NCI-H748 (cell line): ENCODE data around the gene CPED1.
"Not testable (repeated sequence)": the region's sequence is repeated elsewhere in the genome, so short reads cannot be mapped to it uniquely, and the experiment has no call there.

Source experiments
- DNase-seq: peaks from one replicate; lab custom pipeline; 2025; ENCODE audit not compliant: unreplicated experiment; lab: John Stamatoyannopoulos, UW

The CPED1 gene

GRCh38 chr7:120994512-120995410, 6.2 kb downstream of the CPED1 start:
- DNase-seq: no peak

GRCh38 chr7:120995654-120996053, 7.1 kb downstream of the CPED1 start:
- no peak for DNase-seq

DNA sequence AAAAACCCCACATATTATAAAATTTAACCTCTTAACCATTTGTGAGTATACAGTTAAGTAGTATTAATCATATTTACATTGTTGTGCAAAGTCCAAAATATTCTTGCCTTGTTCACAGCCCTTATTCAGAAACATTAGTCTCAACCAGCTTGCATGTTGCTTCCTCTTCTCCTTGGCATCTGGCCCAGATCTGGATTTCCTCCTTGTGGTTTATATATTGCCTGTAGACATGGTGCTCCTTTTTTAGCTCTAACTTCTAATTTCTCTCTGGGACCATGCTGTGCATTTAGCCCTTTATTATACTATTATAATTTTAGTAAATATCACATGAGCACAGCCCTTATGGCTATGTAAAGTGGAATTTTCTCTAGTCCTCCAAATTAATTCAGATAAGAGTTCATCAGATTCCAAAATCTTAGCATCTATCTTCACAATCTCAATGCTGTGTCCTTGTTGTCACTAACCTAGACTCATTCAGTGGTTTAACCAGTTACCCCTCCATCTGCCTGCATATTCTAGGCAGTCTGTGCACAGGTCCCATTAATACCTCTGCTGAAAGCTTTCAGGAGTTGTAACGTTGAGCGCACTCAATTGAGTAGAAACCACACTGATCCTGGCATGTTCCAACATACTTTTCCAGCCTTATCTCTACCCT, 7.9 kb downstream of the CPED1 start:
- no peak for DNase-seq

DNA sequence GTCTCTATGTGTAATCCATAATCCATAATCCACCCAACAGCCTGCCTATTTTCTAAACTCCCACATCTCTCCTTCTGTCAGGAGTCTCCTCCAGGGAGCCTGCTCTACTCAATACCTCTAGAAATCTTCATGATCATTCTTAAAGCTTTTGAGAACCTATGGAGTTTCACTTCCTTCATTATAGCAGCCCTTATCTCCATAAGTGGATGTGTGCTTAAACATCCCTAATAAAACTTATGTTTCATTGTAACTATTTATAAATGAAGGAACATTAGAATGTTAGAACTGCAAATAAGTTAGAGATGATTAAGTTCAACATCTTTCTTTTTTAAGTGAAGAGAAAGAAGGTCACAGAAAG, 8.5 kb downstream of the CPED1 start:
- no peak for DNase-seq

DNA sequence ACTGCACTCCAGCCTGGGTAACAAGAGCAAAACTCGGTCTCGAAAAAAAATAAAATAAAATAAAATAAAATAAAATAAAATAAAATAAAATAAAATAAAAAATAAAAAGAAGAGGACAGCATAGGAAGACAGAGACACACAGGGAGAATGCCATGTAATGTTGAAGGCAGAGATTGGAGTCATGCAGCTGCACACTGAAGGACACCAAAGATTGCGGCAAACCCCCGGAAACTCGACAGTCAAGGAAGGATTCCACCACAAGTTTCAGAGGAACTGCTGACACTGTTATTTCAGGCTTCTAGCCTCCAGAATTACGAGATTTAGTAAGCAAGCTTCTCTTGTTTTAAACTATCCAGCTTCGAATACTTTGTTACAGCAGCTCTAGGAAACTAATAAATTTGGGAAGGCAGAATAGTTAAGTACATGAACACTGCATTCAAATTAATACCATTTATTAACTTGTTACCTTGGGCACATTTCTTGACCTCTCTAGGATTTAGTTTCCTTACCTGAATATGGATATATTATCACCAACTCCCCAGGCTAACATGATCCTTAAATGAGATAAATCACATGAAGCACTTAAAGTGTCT, 9.5 kb downstream of the CPED1 start:
- DNase-seq: no peak

GRCh38 chr7:120998520-120998919, 10.0 kb downstream of the CPED1 start:
- no peak for DNase-seq

GRCh38 chr7:120998996-120999565, 10.6 kb downstream of the CPED1 start:
- DNase-seq: no peak

DNA sequence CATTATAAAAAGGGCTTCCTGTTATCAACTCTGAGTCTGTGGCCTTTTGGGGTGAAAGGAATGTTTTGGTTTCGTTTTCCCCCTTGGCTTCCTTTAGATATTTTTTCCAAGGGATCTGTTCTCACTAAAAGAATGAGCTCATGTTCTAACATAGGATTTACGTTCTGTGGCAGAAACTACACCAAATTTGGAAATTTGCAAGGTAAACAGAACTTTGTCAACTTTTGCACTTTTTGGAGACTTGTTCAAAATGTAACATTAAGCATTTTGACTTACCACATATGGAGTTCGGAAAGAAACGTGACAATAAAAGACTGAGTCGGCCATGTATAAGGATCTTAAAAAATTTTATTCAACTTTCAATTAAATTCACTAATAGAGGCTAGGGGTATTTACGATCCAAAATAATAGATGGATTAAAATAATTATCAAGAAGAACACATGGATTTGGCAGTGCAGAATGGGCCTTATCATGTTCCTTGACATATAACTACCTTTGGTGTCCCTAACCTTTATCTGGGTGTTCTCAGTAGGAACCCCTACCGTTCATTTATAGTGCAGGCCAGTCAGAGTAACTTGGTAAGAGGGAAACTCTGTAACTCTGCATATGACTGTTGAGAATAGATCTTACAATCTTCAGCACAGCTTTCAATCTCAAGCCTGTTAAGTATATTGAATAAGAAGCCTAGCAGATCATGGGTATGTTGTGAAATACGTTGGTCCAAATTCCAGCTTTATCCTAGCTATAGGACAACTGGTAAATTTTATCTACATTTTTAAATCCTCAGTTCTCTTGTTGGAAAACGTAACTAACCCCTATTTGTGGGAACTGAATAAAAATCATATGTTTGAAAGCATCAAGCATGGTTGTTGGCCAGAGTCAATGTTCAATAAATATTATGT, 11.8 kb downstream of the CPED1 start:
- DNase-seq: no peak

DNA sequence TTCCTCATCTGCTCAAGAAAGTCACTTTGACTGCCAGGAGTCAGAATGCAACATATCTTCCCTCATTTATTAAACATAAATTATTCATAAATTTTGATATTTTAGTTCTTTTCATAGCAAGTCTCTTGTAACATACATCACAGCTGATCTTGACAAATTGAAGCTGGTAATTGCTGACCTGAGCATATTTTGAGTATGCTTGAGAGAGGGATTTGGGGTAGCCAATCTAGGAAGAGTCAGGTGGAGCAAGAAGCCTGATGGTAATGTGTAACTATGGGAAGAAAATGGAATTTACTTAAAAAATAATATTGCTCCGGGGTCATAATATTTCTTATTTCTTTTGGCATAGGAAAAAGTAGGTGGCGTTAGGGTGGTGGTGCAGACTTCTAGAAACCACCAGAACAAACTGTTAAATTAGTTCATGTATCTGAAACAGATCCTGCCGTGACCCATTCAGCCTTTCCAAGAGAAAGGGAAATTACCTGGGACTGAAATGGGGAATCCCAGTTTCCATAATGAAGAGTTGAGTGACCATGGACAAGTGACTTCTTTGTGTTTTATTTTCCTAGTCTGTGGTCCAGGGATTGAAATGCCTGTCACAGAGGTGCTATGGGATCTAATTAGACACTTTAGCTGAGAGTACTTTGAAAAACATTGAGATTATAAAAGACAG, 12.9 kb downstream of the CPED1 start:
- DNase-seq: no peak

- no peak for DNase-seq
Observed at GRCh38 chr7:121002048-121002756, 13.7 kb downstream of the CPED1 start.

- no peak for DNase-seq
Observed at GRCh38 chr7:121002757-121003200, 14.3 kb downstream of the CPED1 start.

DNA sequence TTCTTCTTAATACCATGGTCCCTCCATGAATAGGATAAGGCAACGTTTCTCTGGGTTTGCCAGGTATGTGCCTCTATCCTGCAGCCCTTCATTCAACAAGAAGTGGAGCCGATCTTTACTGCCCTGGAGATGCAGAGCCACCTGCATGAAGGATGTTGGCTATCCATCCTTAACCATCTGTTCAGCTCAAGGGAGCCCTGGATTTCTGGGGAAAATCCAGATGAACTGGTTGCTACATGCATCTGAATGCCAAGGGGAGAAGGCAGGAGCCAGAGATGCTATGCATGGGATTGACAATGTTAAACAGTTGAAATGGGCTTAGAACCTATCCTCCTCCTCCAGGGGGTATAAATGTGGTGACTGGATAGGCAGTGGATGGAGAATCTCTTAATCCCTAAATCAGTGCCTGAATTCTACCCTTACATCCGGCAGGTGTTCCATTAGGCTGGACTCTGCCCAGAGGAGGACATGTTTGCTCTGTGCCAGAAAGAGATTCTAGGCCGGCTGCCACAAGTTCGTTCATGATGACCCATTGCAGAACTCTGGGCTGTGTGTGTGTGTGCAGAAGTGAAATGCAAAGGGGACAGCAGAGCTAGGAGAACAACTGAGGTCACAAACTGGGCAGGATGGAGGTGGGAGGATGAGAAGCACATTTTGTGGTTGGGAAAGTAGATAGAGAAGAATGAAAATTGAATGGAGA, 15.6 kb downstream of the CPED1 start:
- DNase-seq: no peak

- DNase-seq: not testable (repeated sequence)
Observed at GRCh38 chr7:121005058-121005457, 16.5 kb downstream of the CPED1 start.

DNA sequence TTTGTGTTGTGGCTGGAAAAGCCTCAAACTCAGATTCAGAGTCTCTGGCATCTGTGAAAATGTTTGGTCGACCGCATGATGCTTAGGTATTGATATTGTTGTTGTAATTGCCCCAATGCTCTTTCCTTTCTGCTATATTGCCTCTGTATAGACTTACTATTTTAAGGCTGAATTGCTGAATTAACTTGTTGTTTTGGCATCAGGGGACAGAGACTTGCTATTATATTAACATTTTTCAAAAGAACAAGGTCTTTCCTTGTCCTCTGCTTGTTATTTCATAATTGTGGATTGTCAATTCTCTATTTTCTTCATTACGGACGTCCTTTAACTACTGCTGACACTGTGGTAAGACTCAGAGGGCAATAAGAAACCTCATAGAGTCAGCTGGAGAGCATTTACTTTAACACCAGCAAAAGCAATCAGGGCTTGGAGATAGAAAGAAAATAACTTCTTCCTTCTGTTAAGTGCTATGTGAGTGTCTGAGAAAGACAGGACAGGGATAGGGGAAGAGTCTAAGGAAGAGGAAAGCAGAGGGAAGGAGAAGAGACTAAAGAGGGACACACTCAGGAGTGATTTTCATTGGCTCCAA, 17.6 kb downstream of the CPED1 start:
- DNase-seq: no peak

DNA sequence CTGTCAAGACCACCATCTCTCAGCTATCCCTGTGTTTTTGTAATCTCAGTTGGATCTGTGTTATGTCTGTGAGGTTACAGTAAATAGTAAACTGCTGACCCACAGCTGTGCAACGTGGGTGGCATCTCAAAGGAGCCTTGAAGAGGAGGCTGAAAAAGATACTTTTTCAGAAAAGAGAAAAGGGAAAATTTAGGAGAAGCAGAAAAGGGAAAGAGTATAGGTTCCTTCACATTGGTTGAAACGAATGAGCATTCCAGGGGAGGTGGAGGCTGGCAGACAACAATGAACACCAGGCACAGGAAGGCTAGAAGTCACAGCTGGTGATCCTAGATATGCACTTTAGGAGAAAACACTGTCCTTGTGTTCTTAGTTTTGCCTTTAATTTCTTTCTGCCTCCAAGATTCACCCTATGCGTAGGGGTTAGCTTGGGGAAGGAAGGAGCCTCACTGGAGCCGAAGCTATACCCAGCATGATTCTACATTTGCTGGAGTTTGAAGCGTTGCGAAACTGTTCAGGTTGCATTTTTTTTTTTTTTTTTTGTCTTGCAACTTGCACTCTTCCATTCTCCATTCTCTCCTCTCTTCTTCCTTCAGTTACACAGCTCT, 18.3 kb downstream of the CPED1 start:
- no peak for DNase-seq

- DNase-seq: no peak
Observed at GRCh38 chr7:121008816-121009215, 20.3 kb downstream of the CPED1 start.

DNA sequence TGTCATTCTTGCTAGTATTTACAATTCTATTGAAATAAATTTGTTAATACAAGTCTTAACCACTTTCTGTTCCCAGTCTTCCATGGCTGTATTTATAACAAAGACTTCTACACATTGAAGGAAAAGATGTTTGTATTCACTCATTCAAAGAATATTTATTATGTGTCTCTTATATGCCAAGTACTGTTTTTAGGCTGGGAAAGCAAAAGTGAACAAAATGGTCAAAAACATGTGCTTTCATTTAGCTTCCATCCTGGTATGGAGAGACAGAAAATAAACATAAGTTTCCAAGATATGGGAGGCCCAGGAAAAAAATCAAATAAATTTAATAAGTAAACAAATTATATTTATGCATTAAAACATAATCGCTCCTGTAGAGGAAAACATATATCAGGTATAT, 22.9 kb downstream of the CPED1 start:
- DNase-seq: no peak
